Adrenal gland (tissue), 5 donors: Measurements from ENCODE around the gene KLHL29.
"Not testable (repeated sequence)": the region's sequence is repeated elsewhere in the genome, so short reads cannot be mapped to it uniquely, and the experiment has no call there.

ENCODE experiments used
- CTCF ChIP-seq, 6 experiments: fragments of 450-650 bp in 4 of 6; fragments of 200-600 bp in 2 of 6; sonication (generic) in 1 of 6; IDR thresholded peaks; 1 replicate in 5 of 6; 2 replicates in 1 of 6; pipeline versions ENCODE4 v1.5.1 to v1.8.0; 2016 to 2021; ENCODE audit warnings: antibody characterized with exemption in 6 of 6, mild to moderate bottlenecking in 2 of 6, moderate library complexity in 1 of 6
- POLR2A ChIP-seq, 2 donors: fragments of 450-650 bp; IDR thresholded peaks; one replicate each; pipeline ENCODE4 v1.6.1; 2017; ENCODE audit warnings: antibody characterized with exemption in 2 of 2, mild to moderate bottlenecking in 2 of 2, moderate library complexity in 1 of 2
- donor health status: DM: no; HTN: no; CAD: no.

- TF ChIP-seq CTCF, POLR2A (IDR thresholded peaks at IDR 0.05): not testable (repeated sequence)
These were observed 351.8 kb downstream of the KLHL29 start for GRCh38 chr2:23736783-23737182.
